Transverse colon (tissue), 4 donors: ENCODE results near the gene DAPL1. TPM values are rescaled to one million over a fixed set of nuclear protein-coding genes. Genes with fewer than 3 reads are reported as not detected.
A peak's percentile ranks its signal among the peaks of the same experiment; 100 is the strongest.
"Not testable (repeated sequence)": the region's sequence is repeated elsewhere in the genome, so short reads cannot be mapped to it uniquely, and the experiment has no call there.

ENCODE experiments used
- DNase-seq: peaks from one replicate; pipeline ENCODE4 v3.0.0-alpha.2; 2019
- H3K27ac ChIP-seq, 4 donors: fragments of 200-600 bp; sonication (generic); 2 replicates each; pipeline ENCODE4 v1.5.1; 2016 to 2018; ENCODE audit warnings: inconsistent platforms in 4 of 4
- H3K27me3 ChIP-seq: fragments of 200-600 bp; sonication (generic); 2 replicates; pipeline ENCODE4 v1.5.1; 2017; ENCODE audit warnings: inconsistent platforms
- H3K36me3 ChIP-seq, 4 donors: fragments of 200-600 bp; sonication (generic); 2 replicates each; pipeline ENCODE4 v1.5.1; 2017 to 2019; ENCODE audit warnings: inconsistent platforms in 4 of 4
- H3K4me1 ChIP-seq, 4 donors: fragments of 200-600 bp; sonication (generic); 2 replicates each; pipeline ENCODE4 v1.5.1; 2017 to 2020; ENCODE audit warnings: inconsistent platforms in 4 of 4
- H3K4me3 ChIP-seq, 4 donors: fragments of 200-600 bp; sonication (generic); 1 replicate in 1 of 4; 2 replicates in 3 of 4; pipeline versions ENCODE4 v1.5.1 to v1.6.1; 2017 to 2019; ENCODE audit warnings: inconsistent platforms in 4 of 4
- H3K9me3 ChIP-seq, 2 donors: fragments of 200-600 bp; sonication (generic); 2 replicates each; pipeline ENCODE4 v1.5.1; 2017 to 2019; ENCODE audit warnings: inconsistent platforms in 2 of 2
- CTCF ChIP-seq, 5 experiments: fragments of 200-600 bp in 3 of 5; fragments of 450-650 bp in 2 of 5; sonication (generic) in 3 of 5; IDR thresholded peaks; 1 replicate in 2 of 5; 2 replicates in 3 of 5; pipeline ENCODE4 v1.5.1; 2016 to 2017; ENCODE audit warnings: antibody characterized with exemption in 5 of 5, inconsistent platforms in 3 of 5, mild to moderate bottlenecking in 2 of 5, moderate library complexity in 1 of 5
- EP300 ChIP-seq: sonication (generic); formaldehyde crosslinking; IDR thresholded peaks from one replicate; pipeline ENCODE4 v1.6.1; 2017; ENCODE audit warnings: antibody characterized with exemption, low read depth
- POLR2A ChIP-seq: fragments of 450-650 bp; IDR thresholded peaks from one replicate; pipeline ENCODE4 v1.6.1; 2016; ENCODE audit warnings: antibody characterized with exemption, mild to moderate bottlenecking, moderate library complexity
- POLR2AphosphoS5 ChIP-seq, 3 donors: sonication (generic); formaldehyde crosslinking; IDR thresholded peaks; one replicate each; pipeline ENCODE4 v1.6.1; 2016; ENCODE audit warnings: antibody characterized with exemption in 3 of 3
- WGBS, 2 donors: methylation state at CpG; one replicate each; pipeline ENCODE4 v1.1.5; 2018; ENCODE audit warnings: low coverage in 1 of 2; 5-methylcytosine and 5-hydroxymethylcytosine counted together
- in situ Hi-C, 4 donors: fragments of 200-750 bp; cut with MboI; loops; one replicate each; pipeline versions ENCODE4 v1.15.0 to v1.15.1; 2017; ENCODE audit warnings: low sequenced_read_pairs in 3 of 4, low pct_ligation_motif_present in 1 of 4, low pct_unique_long_range_greater_than_20kb in 1 of 4
- intact Hi-C: fragments of 100-400 bp; cut with DNase I; formaldehyde crosslinking; loops from one replicate; pipeline ENCODE4 v1.15.1; 2023; ENCODE audit warnings: low total_unique reads
- total RNA-seq, 4 donors: library from RNA; depleted of rRNA; stranded (reverse); fragments of >200 nt; gene quantifications; one replicate each; pipeline ENCODE4 v1.1.0, GENCODE V29; 2016

Gene DAPL1
- total RNA-seq, 4 donors from 2014 or later, result not detected

- 86% methylated on average over 3 of the region's 3 CpGs; no CpG with 5 or more reads in 1 of the 2 donors for WGBS, 2 donors
Measured at GRCh38 chr2:158835431-158835830, 40.3 kb downstream of the DAPL1 start.

GRCh38 chr2:158837645-158838044, 42.5 kb downstream of the DAPL1 start:
- WGBS, 2 donors, result 90% methylated on average over 2 of the region's 2 CpGs; no CpG with 5 or more reads in 1 of the 2 donors
- Histone ChIP-seq H3K27ac (no peak overlapping the region), H3K4me1 (peaks cover 0 to 5% (median 0%) of the 10 kb centered on the region in 4 donors), H3K9me3 (no peaks in the 10 kb centered on the region), H3K4me3 (no peak overlapping the region), H3K36me3 (no peaks in the 10 kb centered on the region), H3K27me3 (no peaks in the 10 kb centered on the region)
- no peak for TF ChIP-seq POLR2A
- intact Hi-C loops, result no loop called here
- no peak for DNase-seq
- in situ Hi-C loops, result no loop called here

More at GRCh38 chr2:158835431-158835830, 40.3 kb downstream of the DAPL1 start:
- DNase-seq, result no peak
- no peaks in the 10 kb centered on the region for H3K4me1 ChIP-seq
- TF ChIP-seq CTCF (IDR thresholded peaks at IDR 0.05) (no peak), POLR2A (no peak), POLR2AphosphoS5 (IDR thresholded peaks at IDR 0.05) (no peak), EP300 (no peak)
- H3K9me3 ChIP-seq, result no peaks in the 10 kb centered on the region
- intact Hi-C loops, result no loop called here
- no peaks in the 10 kb centered on the region for H3K27me3 ChIP-seq
- no peaks in the 10 kb centered on the region for H3K36me3 ChIP-seq
- H3K27ac ChIP-seq, result no peak overlapping the region
- in situ Hi-C loops, result no loop called here
- no peak overlapping the region for H3K4me3 ChIP-seq

GRCh38 chr2:158841850-158842249, 46.7 kb downstream of the DAPL1 start:
- Histone ChIP-seq H3K4me3 (no peak overlapping the region), H3K27me3 (no peaks in the 10 kb centered on the region), H3K4me1 (peaks cover 0 to 5% (median 2%) of the 10 kb centered on the region in 4 donors), H3K27ac (peak overlapping the region in 1 of 4 donors; percentile 26), H3K36me3 (no peaks in the 10 kb centered on the region), H3K9me3 (no peaks in the 10 kb centered on the region)
- no peak for TF ChIP-seq POLR2A
- TF ChIP-seq POLR2AphosphoS5 (IDR thresholded peaks at IDR 0.05), result no peak
- intact Hi-C loops (no loop called here), in situ Hi-C loops (no loop called here)
- no peak for DNase-seq

GRCh38 chr2:158845444-158845843, 50.3 kb downstream of the DAPL1 start:
- intact Hi-C loops, result no loop called here

GRCh38 chr2:158845859-158846258, 50.7 kb downstream of the DAPL1 start:
- intact Hi-C loops, result no loop called here
- H3K4me1 ChIP-seq, result peaks cover 0 to 5% (median 2%) of the 10 kb centered on the region in 4 donors
- no peaks in the 10 kb centered on the region for H3K9me3 ChIP-seq
- no peaks in the 10 kb centered on the region for H3K36me3 ChIP-seq
- TF ChIP-seq POLR2AphosphoS5 (IDR thresholded peaks at IDR 0.05) (no peak), POLR2A (no peak), EP300 (no peak), CTCF (IDR thresholded peaks at IDR 0.05) (no peak)
- DNase-seq, result no peak
- H3K27ac ChIP-seq, result no peak overlapping the region
- in situ Hi-C loops, result no loop called here
- H3K4me3 ChIP-seq, result no peak overlapping the region
- no peaks in the 10 kb centered on the region for H3K27me3 ChIP-seq
- 14 to 32% methylated on average over 2 to 3 of the region's 3 CpGs for WGBS, 2 donors

More at GRCh38 chr2:158845444-158845843, 50.3 kb downstream of the DAPL1 start:
- Histone ChIP-seq H3K27ac (no peak overlapping the region), H3K4me3 (no peak overlapping the region), H3K4me1 (peaks cover 0 to 5% (median 2%) of the 10 kb centered on the region in 4 donors), H3K36me3 (no peaks in the 10 kb centered on the region), H3K9me3 (no peaks in the 10 kb centered on the region), H3K27me3 (no peaks in the 10 kb centered on the region)
- TF ChIP-seq POLR2AphosphoS5 (IDR thresholded peaks at IDR 0.05) (no peak), EP300 (no peak), CTCF (IDR thresholded peaks at IDR 0.05) (no peak), POLR2A (no peak)
- in situ Hi-C loops, result no loop called here
- DNase-seq, result no peak

GRCh38 chr2:158847526-158847925, 52.4 kb downstream of the DAPL1 start:
- DNase-seq, in situ Hi-C loops, intact Hi-C loops, H3K27me3 ChIP-seq, H3K27ac ChIP-seq, H3K4me3 ChIP-seq, H3K9me3 ChIP-seq, H3K4me1 ChIP-seq, H3K36me3 ChIP-seq: not testable (repeated sequence)
- WGBS, 2 donors, result 61% methylated on average over 2 of the region's 2 CpGs; no CpG with 5 or more reads in 1 of the 2 donors

GRCh38 chr2:158848031-158848970, 53.2 kb downstream of the DAPL1 start:
- DNase-seq, intact Hi-C loops, H3K27ac ChIP-seq: not testable (repeated sequence)

More at GRCh38 chr2:158848031-158848970, 53.2 kb downstream of the DAPL1 start:
- H3K4me3 ChIP-seq, in situ Hi-C loops, H3K9me3 ChIP-seq, H3K36me3 ChIP-seq, H3K4me1 ChIP-seq, H3K27me3 ChIP-seq: not testable (repeated sequence)
- 87% methylated on average over 22 of the region's 22 CpGs; no CpG with 5 or more reads in 1 of the 2 donors for WGBS, 2 donors
